ENCODE results near the gene ASB15.

Gene ASB15

GRCh38 chr7:123679614-123680013 lies 78.0 kb downstream of the ASB15 start:
- H3K9ac ChIP-seq = no peak overlapping the region
- no peak overlapping the region for H3K4me3 ChIP-seq
- H4K20me1 ChIP-seq = peaks cover 0 to 7% (median 0%) of the 10 kb centered on the region in 11 experiments; a peak in 3 of 22 replicates
- H3K4me2 ChIP-seq = no peak overlapping the region
- TF ChIP-seq Cebpa-rat (IDR thresholded peaks at IDR 0.05) = no peak
- H3K36me3 ChIP-seq = peaks cover 18 to 58% (median 40%) of the 10 kb centered on the region in 11 experiments; a peak in 20 of 22 replicates
- no peaks in the 10 kb centered on the region; a peak in 1 of 20 replicates for H3K4me1 ChIP-seq
- no peak overlapping the region for H3K27ac ChIP-seq
- H3K27me3 ChIP-seq = no peaks in the 10 kb centered on the region
- no peaks in the 10 kb centered on the region for H3K9me3 ChIP-seq (replicated peaks in 1 of 11)

DNA sequence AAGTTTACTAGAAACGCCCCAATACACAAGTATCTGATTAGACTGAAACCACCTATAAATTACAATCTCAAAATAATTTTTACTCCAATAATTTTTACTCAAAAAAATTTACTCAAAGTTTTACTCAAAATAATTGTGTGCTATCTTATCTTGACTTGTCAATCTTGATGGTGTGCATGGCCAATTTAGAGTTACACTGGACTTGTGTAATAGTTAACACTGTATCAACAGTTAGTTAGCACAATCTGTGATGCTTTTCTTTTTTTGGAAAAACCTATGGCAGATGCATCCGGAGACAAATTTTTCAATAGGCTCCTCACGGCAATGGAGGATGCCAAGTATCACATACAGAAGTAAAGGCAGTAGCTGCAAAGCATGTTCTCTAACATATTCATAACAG lies 79.0 kb downstream of the ASB15 start:
- Histone ChIP-seq H3K4me1 (no peaks in the 10 kb centered on the region; a peak in 2 of 20 replicates), H3K9me3 (replicated peaks in 1 of 11) (no peaks in the 10 kb centered on the region), H3K9ac (no peak overlapping the region), H4K20me1 (peaks cover 0 to 16% (median 0%) of the 10 kb centered on the region in 11 experiments; a peak in 3 of 22 replicates), H3K27ac (no peak overlapping the region), H3K4me3 (no peak overlapping the region), H3K36me3 (peaks cover 22 to 66% (median 47%) of the 10 kb centered on the region in 11 experiments; a peak in 20 of 22 replicates), H3K4me2 (no peak overlapping the region), H3K27me3 (no peaks in the 10 kb centered on the region)
- no peak for TF ChIP-seq Cebpa-rat (IDR thresholded peaks at IDR 0.05)

DNA sequence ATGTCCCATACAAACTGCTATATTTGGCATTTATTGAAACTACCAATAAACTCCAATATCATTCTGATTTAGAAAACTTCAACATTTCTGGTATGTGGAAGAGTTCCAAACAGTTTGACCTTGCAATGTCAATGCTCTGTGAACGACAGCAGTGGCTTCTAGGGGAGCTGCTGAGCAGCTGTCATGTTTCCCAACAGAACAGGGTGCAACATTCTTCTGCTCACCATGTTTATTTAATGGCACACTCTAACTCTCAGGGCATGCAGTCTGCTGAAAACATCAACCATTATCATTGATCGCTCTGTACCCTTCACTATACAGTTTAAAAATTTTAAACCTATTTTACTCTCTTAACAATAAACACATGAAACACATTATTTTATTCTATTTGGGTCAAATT lies 79.9 kb downstream of the ASB15 start:
- no peak for TF ChIP-seq Cebpa-rat (IDR thresholded peaks at IDR 0.05)
- Histone ChIP-seq H3K4me1 (no peaks in the 10 kb centered on the region; a peak in 2 of 20 replicates), H3K4me3 (no peak overlapping the region), H3K36me3 (peaks cover 22 to 73% (median 50%) of the 10 kb centered on the region in 11 experiments; a peak in 20 of 22 replicates), H3K9me3 (replicated peaks in 1 of 11) (no peaks in the 10 kb centered on the region), H3K27ac (no peak overlapping the region), H4K20me1 (peaks cover 0 to 21% (median 0%) of the 10 kb centered on the region in 11 experiments; a peak in 4 of 22 replicates), H3K4me2 (no peak overlapping the region), H3K9ac (no peak overlapping the region), H3K27me3 (no peaks in the 10 kb centered on the region)

DNA sequence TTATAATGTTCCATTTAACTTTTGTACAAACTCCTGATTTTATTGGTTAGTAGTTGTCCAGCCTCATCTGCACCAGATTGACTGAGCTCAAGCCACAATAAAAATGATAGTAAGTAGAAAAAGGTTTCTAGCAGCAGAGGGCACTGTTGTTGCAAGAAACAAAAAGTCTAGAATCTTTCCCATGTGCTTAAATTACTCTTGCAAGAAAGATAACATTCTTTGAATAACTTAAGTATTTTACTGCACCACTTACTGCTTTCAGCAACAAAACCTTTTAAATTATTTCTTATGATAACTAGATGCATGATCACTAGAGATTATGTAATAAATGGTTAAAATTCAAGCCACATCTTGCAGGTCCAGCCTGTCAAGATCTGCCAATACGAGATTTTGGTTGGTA lies 81.1 kb downstream of the ASB15 start:
- H3K4me2 ChIP-seq = no peak overlapping the region
- no peaks in the 10 kb centered on the region for H3K27me3 ChIP-seq
- no peak overlapping the region for H3K4me3 ChIP-seq
- peaks cover 26 to 84% (median 57%) of the 10 kb centered on the region in 11 experiments; a peak in 20 of 22 replicates for H3K36me3 ChIP-seq
- no peak for TF ChIP-seq Cebpa-rat (IDR thresholded peaks at IDR 0.05)
- H3K9me3 ChIP-seq (replicated peaks in 1 of 11) = no peaks in the 10 kb centered on the region
- H3K27ac ChIP-seq = no peak overlapping the region
- H3K9ac ChIP-seq = no peak overlapping the region
- no peaks in the 10 kb centered on the region; a peak in 2 of 20 replicates for H3K4me1 ChIP-seq
- H4K20me1 ChIP-seq = peaks cover 0 to 21% (median 0%) of the 10 kb centered on the region in 11 experiments; a peak in 3 of 22 replicates

GRCh38 chr7:123687161-123687560 lies 85.5 kb downstream of the ASB15 start:
- Histone ChIP-seq H3K36me3 (peaks cover 44 to 91% (median 71%) of the 10 kb centered on the region in 11 experiments), H4K20me1 (peaks cover 0 to 32% (median 0%) of the 10 kb centered on the region in 11 experiments; a peak in 3 of 22 replicates), H3K27me3 (no peaks in the 10 kb centered on the region), H3K4me2 (no peak overlapping the region), H3K9ac (no peak overlapping the region), H3K9me3 (replicated peaks in 1 of 11) (no peaks in the 10 kb centered on the region), H3K4me3 (no peak overlapping the region), H3K4me1 (no peaks in the 10 kb centered on the region; a peak in 2 of 20 replicates), H3K27ac (no peak overlapping the region)
- TF ChIP-seq Cebpa-rat (IDR thresholded peaks at IDR 0.05) = no peak

GRCh38 chr7:123687727-123688126 lies 86.1 kb downstream of the ASB15 start:
- Histone ChIP-seq H3K4me2 (no peak overlapping the region), H3K4me1 (no peaks in the 10 kb centered on the region; a peak in 2 of 20 replicates), H3K4me3 (no peak overlapping the region), H3K27me3 (no peaks in the 10 kb centered on the region), H4K20me1 (peaks cover 0 to 34% (median 0%) of the 10 kb centered on the region in 11 experiments; a peak in 4 of 22 replicates), H3K36me3 (peaks cover 47 to 94% (median 73%) of the 10 kb centered on the region in 11 experiments), H3K9me3 (replicated peaks in 1 of 11) (no peaks in the 10 kb centered on the region), H3K27ac (no peak overlapping the region), H3K9ac (no peak overlapping the region)
- no peak for TF ChIP-seq Cebpa-rat (IDR thresholded peaks at IDR 0.05)
